Left lung (tissue), 10 donors: ENCODE results near the gene C16orf86. TPM values are rescaled to one million over a fixed set of nuclear protein-coding genes. Genes with fewer than 3 reads are reported as not detected.

ENCODE experiments used
- ATAC-seq: fragments of 200-7000 bp; cut with Tn5 transposase; one replicate; pipeline ENCODE4 v1.9.1; 2020; ENCODE audit warnings: moderate library complexity
- DNase-seq, 4 donors: peaks; one replicate each; pipeline ENCODE4 v3.0.0-alpha.2; 2013 to 2020
- H3K27ac ChIP-seq, 2 donors: fragments of 200-600 bp; sonication (generic) in 1 of 2; one replicate each; pipeline versions ENCODE4 v1.5.0 to v1.8.0; 2020 to 2021
- H3K27me3 ChIP-seq, 2 donors: fragments of 200-600 bp; sonication (generic) in 1 of 2; one replicate each; pipeline versions ENCODE4 v1.5.0 to v1.8.0; 2020 to 2021
- H3K36me3 ChIP-seq, 2 donors: fragments of 200-600 bp; sonication (generic) in 1 of 2; one replicate each; pipeline versions ENCODE4 v1.5.0 to v1.8.0; 2020 to 2021
- H3K4me1 ChIP-seq, 2 donors: fragments of 200-600 bp; one replicate each; pipeline ENCODE4 v1.8.0; 2021
- H3K4me3 ChIP-seq, 2 donors: fragments of 200-600 bp; sonication (generic) in 1 of 2; one replicate each; pipeline versions ENCODE4 v1.5.0 to v1.8.0; 2020 to 2021; ENCODE audit warnings: mild to moderate bottlenecking in 1 of 2
- H3K9me3 ChIP-seq, 2 donors: fragments of 200-600 bp; sonication (generic) in 1 of 2; one replicate each; pipeline versions ENCODE4 v1.5.0 to v1.8.0; 2020 to 2021
- intact Hi-C, 2 donors: fragments of 100-400 bp; cut with DNase I; formaldehyde crosslinking; loops; one replicate each; pipeline versions ENCODE4 v1.11.2 to v1.14.2; 2022
- polyA plus RNA-seq, 6 donors: library from polyadenylated mRNA; unstranded; fragments of 120-200 nt; gene quantifications; one replicate each; pipeline ENCODE4 v1.2.1, GENCODE V29; 2013; ENCODE audit not compliant: insufficient read length in 6 of 6
- total RNA-seq, 2 donors: library from RNA; stranded (reverse); fragmentation: NEBNext Ultra II Directional; extraction: Animal tissue kit (Norgen Biotek cat#: 25700); gene quantifications; one replicate each; pipeline ENCODE4 v1.2.1, GENCODE V29; 2021
- TF ChIP-seq, protein P1 (sequence below), 2 donors: fragments of 200-600 bp; sonication (generic) in 1 of 2; IDR thresholded peaks; one replicate each; pipeline versions ENCODE4 v1.5.0 to v1.8.0; 2021; ENCODE audit warnings: antibody characterized with exemption in 2 of 2
- donor health status: DM: no; HTN: yes; CAD: no.
- donor health status: DM: no; HTN: no; CAD: no.

The C16orf86 gene
- total and polyA plus RNA-seq, 8 donors = 2.3 to 3.6 (median 2.7) TPM

GRCh38 chr16:67665598-67665997, 1.0 kb upstream of the C16orf86 start:
- no peaks in the 10 kb centered on the region for H3K27me3 ChIP-seq
- H3K4me1 ChIP-seq = peaks cover 20 to 45% of the 10 kb centered on the region in 2 donors
- intact Hi-C loops = loop anchor here in 1 of 2 donors (5.0 kb wide), 1 partner anchor 103 kb away; the partner anchor contains the start of gene CTCF
- peak overlapping the region in 1 of 2 donors; percentile 91 for H3K27ac ChIP-seq
- DNase-seq = no peak
- ATAC-seq = no peak
- H3K36me3 ChIP-seq = peaks cover 0 to 11% of the 10 kb centered on the region in 2 donors
- TF ChIP-seq, protein P1, sequence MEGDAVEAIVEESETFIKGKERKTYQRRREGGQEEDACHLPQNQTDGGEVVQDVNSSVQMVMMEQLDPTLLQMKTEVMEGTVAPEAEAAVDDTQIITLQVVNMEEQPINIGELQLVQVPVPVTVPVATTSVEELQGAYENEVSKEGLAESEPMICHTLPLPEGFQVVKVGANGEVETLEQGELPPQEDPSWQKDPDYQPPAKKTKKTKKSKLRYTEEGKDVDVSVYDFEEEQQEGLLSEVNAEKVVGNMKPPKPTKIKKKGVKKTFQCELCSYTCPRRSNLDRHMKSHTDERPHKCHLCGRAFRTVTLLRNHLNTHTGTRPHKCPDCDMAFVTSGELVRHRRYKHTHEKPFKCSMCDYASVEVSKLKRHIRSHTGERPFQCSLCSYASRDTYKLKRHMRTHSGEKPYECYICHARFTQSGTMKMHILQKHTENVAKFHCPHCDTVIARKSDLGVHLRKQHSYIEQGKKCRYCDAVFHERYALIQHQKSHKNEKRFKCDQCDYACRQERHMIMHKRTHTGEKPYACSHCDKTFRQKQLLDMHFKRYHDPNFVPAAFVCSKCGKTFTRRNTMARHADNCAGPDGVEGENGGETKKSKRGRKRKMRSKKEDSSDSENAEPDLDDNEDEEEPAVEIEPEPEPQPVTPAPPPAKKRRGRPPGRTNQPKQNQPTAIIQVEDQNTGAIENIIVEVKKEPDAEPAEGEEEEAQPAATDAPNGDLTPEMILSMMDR (IDR thresholded peaks at IDR 0.05) = no peak
- no peaks in the 10 kb centered on the region for H3K9me3 ChIP-seq
- peak overlapping the region; percentile 79 to 86 for H3K4me3 ChIP-seq

GRCh38 chr16:67666032-67666551, 522 bp upstream of the C16orf86 start:
- H3K36me3 ChIP-seq = peaks cover 0 to 11% of the 10 kb centered on the region in 2 donors
- H3K9me3 ChIP-seq = no peaks in the 10 kb centered on the region
- TF ChIP-seq, protein P1 (IDR thresholded peaks at IDR 0.05) = no peak
- peak; percentile 35 for ATAC-seq
- intact Hi-C loops = loop anchor here in 1 of 2 donors (5.0 kb wide), 1 partner anchor 104 kb away; the partner anchor contains the start of gene CTCF
- H3K4me1 ChIP-seq = peaks cover 20 to 43% of the 10 kb centered on the region in 2 donors
- H3K27me3 ChIP-seq = no peaks in the 10 kb centered on the region
- H3K27ac ChIP-seq = peak overlapping the region; percentile 86 to 91
- DNase-seq = peak in 2 of 4 donors; percentile 47 to 88
- peak overlapping the region; percentile 79 to 86 for H3K4me3 ChIP-seq

DNA sequence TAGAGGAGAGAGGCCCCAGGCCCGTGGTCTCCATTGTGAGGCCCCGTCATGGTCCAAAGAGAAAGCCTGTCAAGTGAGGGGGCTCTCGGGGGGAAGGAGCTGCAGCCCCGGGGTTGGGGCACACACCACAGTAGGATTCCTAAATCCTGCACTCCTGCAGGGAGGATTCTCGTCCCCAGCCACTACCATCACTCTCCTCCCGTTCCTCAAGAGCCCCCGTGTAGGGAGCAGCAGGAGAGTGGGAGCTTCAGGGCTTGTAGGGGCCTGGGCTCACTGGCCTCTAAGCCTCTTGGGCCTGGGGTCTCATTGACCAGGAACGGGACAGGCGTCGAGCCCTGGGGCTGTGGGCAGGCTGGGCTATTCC, 821 bp downstream of the C16orf86 start:
- intact Hi-C loops = loop anchor here in 1 of 2 donors (5.0 kb wide), 1 partner anchor 105 kb away; the partner anchor contains the start of gene CTCF
- Histone ChIP-seq H3K36me3 (peaks cover 0 to 8% of the 10 kb centered on the region in 2 donors), H3K4me3 (peak overlapping the region; percentile 79 to 86), H3K9me3 (no peaks in the 10 kb centered on the region), H3K27ac (peak overlapping the region; percentile 86 to 91), H3K4me1 (peaks cover 17 to 45% of the 10 kb centered on the region in 2 donors), H3K27me3 (no peaks in the 10 kb centered on the region)
- TF ChIP-seq, protein P1 (IDR thresholded peaks at IDR 0.05) = no peak
- DNase-seq = no peak
- no peak for ATAC-seq

GRCh38 chr16:67667817-67668494, 1.3 kb downstream of the C16orf86 start:
- ATAC-seq (peak; percentile 77), DNase-seq (peak; percentile 79 to 92 (median 87))
- Histone ChIP-seq H3K9me3 (no peaks in the 10 kb centered on the region), H3K4me1 (peaks cover 22 to 50% of the 10 kb centered on the region in 2 donors), H3K36me3 (peaks cover 0 to 3% of the 10 kb centered on the region in 2 donors), H3K27ac (peak overlapping the region; percentile 86 to 91), H3K27me3 (no peaks in the 10 kb centered on the region), H3K4me3 (peak overlapping the region in 1 of 2 donors; percentile 86)
- intact Hi-C loops = loop anchor here in 1 of 2 donors (5.0 kb wide), 1 partner anchor 106 kb away; the partner anchor contains the start of gene CTCF
- TF ChIP-seq, protein P1 (IDR thresholded peaks at IDR 0.05) = peak; percentile 62 to 81
